ENCODE data around the gene TGM6. TPM values are rescaled to one million over a fixed set of nuclear protein-coding genes. Genes with fewer than 3 reads are reported as not detected.

TGM6 gene
- total and polyA plus RNA-seq, 9 of the 15 experiments (the other 6 are each of a cell fraction or from before 2014, with no cell fraction given): not detected

- no peak for ATAC-seq
Measured at GRCh38 chr20:2403291-2404052, 22.8 kb downstream of the TGM6 start.

GRCh38 chr20:2405693-2406065, 25.0 kb downstream of the TGM6 start:
- H3K4me3 ChIP-seq: no peak overlapping the region
- H3K9me3 ChIP-seq (replicated peaks; ENCODE audit: control insufficient read depth, insufficient read depth, low read depth, low read length): no peaks in the 10 kb centered on the region
- H3K9me1 ChIP-seq (ENCODE audit: control insufficient read depth, insufficient read depth, low read length): no peaks in the 10 kb centered on the region
- H3K79me2 ChIP-seq (ENCODE audit: control insufficient read depth, insufficient read depth, low read length): no peaks in the 10 kb centered on the region
- peaks cover 4 to 15% of the 10 kb centered on the region in 2 experiments; a peak in 3 of 5 replicates for H3K27me3 ChIP-seq (ENCODE audit: control insufficient read depth in 2 of 2, insufficient read depth in 2 of 2, low read length in 2 of 2)
- H2AFZ ChIP-seq (ENCODE audit: low read depth, low read length): no peak overlapping the region
- intact Hi-C loops (cut with micrococcal nuclease): no loop called here
- no peaks in the 10 kb centered on the region for H3K4me1 ChIP-seq (replicated peaks in 1 of 2; ENCODE audit: control insufficient read depth in 2 of 2, insufficient read depth in 2 of 2, low read length in 2 of 2)
- no peak overlapping the region for H3K27ac ChIP-seq (ENCODE audit: extremely low read depth, low read depth, low read length)
- WGBS (ENCODE audit: insufficient coverage, low coverage, missing lambda C conversion rate): 0% methylated on average over 1 of the region's 1 CpG
- in situ Hi-C loops (cut with MboI): no loop called here
- no peak overlapping the region for H3K9ac ChIP-seq (ENCODE audit: insufficient read depth in 1 of 2, low read depth in 2 of 2, low read length in 2 of 2)
- ChIA-PET CTCF (ENCODE audit: low intra/inter-chr PET ratio) (no interaction called here), POLR2A (no interaction called here)
- DNase-seq (ENCODE audit: extremely low read depth in 1 of 4, low spot score in 3 of 4) (no peak), ATAC-seq (no peak), FAIRE-seq (no peak)
- no TSS peak for BruUV-seq (replicated peaks)
- H3K4me2 ChIP-seq (ENCODE audit: insufficient read depth, low read length): no peak overlapping the region
- H4K20me1 ChIP-seq (replicated peaks; ENCODE audit: control insufficient read depth, insufficient read depth, low read length): no peaks in the 10 kb centered on the region
- H3K36me3 ChIP-seq (ENCODE audit: control insufficient read depth, insufficient read depth, low read length): no peaks in the 10 kb centered on the region
- TF ChIP-seq U2AF1 (optimal IDR thresholded peaks at IDR 0.05; ENCODE audit: low read depth, low read length) (no peak), STAT6 (CRISPR knock-in tag; IDR thresholded peaks at IDR 0.05) (no peak), SNAPC5 (CRISPR knock-in tag; IDR thresholded peaks at IDR 0.05) (no peak), ZNF277 (CRISPR knock-in tag; IDR thresholded peaks at IDR 0.05; ENCODE audit: borderline replicate concordance) (no peak), TFE3 (CRISPR knock-in tag; IDR thresholded peaks at IDR 0.05) (no peak), MTA1 (IDR thresholded peaks at IDR 0.05; ENCODE audit: borderline replicate concordance) (no peak)

More at GRCh38 chr20:2403291-2404052, 22.8 kb downstream of the TGM6 start:
- ChIA-PET POLR2A (interaction anchor here (0.8 to 1.1 kb wide), 2 partner anchors 9 kb away, joined by 4 to 5 read pairs; no protein-coding TSS in a partner anchor), CTCF (ENCODE audit: low intra/inter-chr PET ratio) (no interaction called here)
- no peaks in the 10 kb centered on the region for H3K9me3 ChIP-seq (replicated peaks; ENCODE audit: control insufficient read depth, insufficient read depth, low read depth, low read length)
- no peak overlapping the region for H3K9ac ChIP-seq (ENCODE audit: insufficient read depth in 1 of 2, low read depth in 2 of 2, low read length in 2 of 2)
- H3K79me2 ChIP-seq (ENCODE audit: control insufficient read depth, insufficient read depth, low read length): no peaks in the 10 kb centered on the region
- DNase-seq (ENCODE audit: extremely low read depth in 1 of 4, low spot score in 3 of 4) (no peak), FAIRE-seq (no peak)
- no peak overlapping the region for H3K4me2 ChIP-seq (ENCODE audit: insufficient read depth, low read length)
- peaks cover 4 to 22% of the 10 kb centered on the region in 2 experiments; a peak in 3 of 5 replicates for H3K27me3 ChIP-seq (ENCODE audit: control insufficient read depth in 2 of 2, insufficient read depth in 2 of 2, low read length in 2 of 2)
- no peak overlapping the region for H3K27ac ChIP-seq (ENCODE audit: extremely low read depth, low read depth, low read length)
- H4K20me1 ChIP-seq (replicated peaks; ENCODE audit: control insufficient read depth, insufficient read depth, low read length): no peaks in the 10 kb centered on the region
- 2% methylated on average over 20 of the region's 24 CpGs for WGBS (ENCODE audit: insufficient coverage, low coverage, missing lambda C conversion rate)
- no TSS peak for BruUV-seq (replicated peaks)
- H2AFZ ChIP-seq (ENCODE audit: low read depth, low read length): no peak overlapping the region
- H3K4me1 ChIP-seq (replicated peaks in 1 of 2; ENCODE audit: control insufficient read depth in 2 of 2, insufficient read depth in 2 of 2, low read length in 2 of 2): no peaks in the 10 kb centered on the region
- H3K4me3 ChIP-seq: no peak overlapping the region
- intact Hi-C loops (cut with micrococcal nuclease): no loop called here
- no peaks in the 10 kb centered on the region for H3K9me1 ChIP-seq (ENCODE audit: control insufficient read depth, insufficient read depth, low read length)
- TF ChIP-seq ZNF143 (CRISPR knock-in tag; IDR thresholded peaks at IDR 0.05): no peak
- TF ChIP-seq PYGO2 (tag; IDR thresholded peaks at IDR 0.05): no peak
- no peak for TF ChIP-seq ZNF232 (CRISPR knock-in tag; IDR thresholded peaks at IDR 0.05)
- TF ChIP-seq MEF2D (tag; conservative IDR thresholded peaks at IDR 0.05; ENCODE audit: low read depth): no peak
- no peak for TF ChIP-seq SRSF3 (IDR thresholded peaks at IDR 0.05; ENCODE audit: insufficient read depth, low read length)
- no peak for TF ChIP-seq YY1 (IDR thresholded peaks at IDR 0.05; ENCODE audit: borderline replicate concordance in 1 of 3, control insufficient read depth in 1 of 3, extremely low read depth in 1 of 3, insufficient read depth in 3 of 3, insufficient read length in 1 of 3, insufficient replicate concordance in 2 of 3, low read depth in 1 of 3, low read length in 2 of 3)
- H3K36me3 ChIP-seq (ENCODE audit: control insufficient read depth, insufficient read depth, low read length): no peaks in the 10 kb centered on the region
- in situ Hi-C loops (cut with MboI): no loop called here

Measured in K562 (cell line).